Left colon (tissue), 2 donors: ENCODE results near the gene APOBEC3G. TPM values are rescaled to one million over a fixed set of nuclear protein-coding genes. Genes with fewer than 3 reads are reported as not detected.

ENCODE experiments used
- ATAC-seq: fragments of 200-7000 bp; cut with Tn5 transposase; one replicate; pipeline ENCODE4 v1.9.1; 2020; ENCODE audit warnings: mild to moderate bottlenecking, moderate library complexity
- DNase-seq, 2 donors: peaks; one replicate each; pipeline ENCODE4 v3.0.0-alpha.2; 2020
- intact Hi-C, 2 donors: fragments of 100-400 bp; cut with DNase I in 1 of 2; cut with micrococcal nuclease in 1 of 2; formaldehyde crosslinking; loops; one replicate each; pipeline versions ENCODE4 v1.11.2 to v1.14.0; 2022; cut with DNase I, micrococcal nuclease
- total RNA-seq, 2 donors: library from RNA; stranded (reverse); fragmentation: NEBNext Ultra II Directional; extraction: Animal tissue kit (Norgen Biotek cat#: 25700); gene quantifications; one replicate each; pipeline ENCODE4 v1.2.1, GENCODE V29; 2021
- donor health status: DM: no; HTN: no; CAD: no.
- donor health status: DM: yes; HTN: yes; CAD: no.

Gene APOBEC3G
- total RNA-seq, 2 donors from 2014 or later = 3.8 to 7.8 TPM

- intact Hi-C loops = no loop called here
- ATAC-seq = no peak
These were observed 56.8 kb downstream of the APOBEC3G start for GRCh38 chr22:39133871-39134270.

GRCh38 chr22:39134366-39135091 lies 57.5 kb downstream of the APOBEC3G start:
- intact Hi-C loops = no loop called here
- DNase-seq (no peak), ATAC-seq (no peak)

More at GRCh38 chr22:39133871-39134270, 56.8 kb downstream of the APOBEC3G start:
- DNase-seq = no peak

- DNase-seq (no peak), ATAC-seq (peak; percentile 38)
- intact Hi-C loops = no loop called here
These were observed 58.2 kb downstream of the APOBEC3G start for GRCh38 chr22:39135092-39135896.

- no peak for ATAC-seq
- no peak for DNase-seq
- intact Hi-C loops = no loop called here
These were observed 59.2 kb downstream of the APOBEC3G start for GRCh38 chr22:39136317-39136716.

Other genes with a start within 250 kb of the APOBEC3G start
- gene NPTXR, start 233.2 kb upstream of the APOBEC3G start, total RNA-seq = 1 to 10 TPM in 1 of 2 donors, under 1 TPM in 1; 0.46 to 2.5 TPM
- gene CBX6, start 205.1 kb upstream of the APOBEC3G start, total RNA-seq = 10 to 100 TPM in 1 of 2 donors, 1 to 10 TPM in 1; 6.8 to 28.4 TPM
- 1 to 10 TPM; 1.4 to 2.2 TPM for gene APOBEC3A, start 119.7 kb upstream of the APOBEC3G start, total RNA-seq
- 10 to 100 TPM in 1 of 2 donors, 1 to 10 TPM in 1; 8.2 to 34.3 TPM for gene APOBEC3B, start 94.9 kb upstream of the APOBEC3G start, total RNA-seq
- gene APOBEC3C, start 63.0 kb upstream of the APOBEC3G start, total RNA-seq = 10 to 100 TPM; 19.9 to 37.7 TPM
- 1 to 10 TPM; 3.6 to 7.2 TPM for gene APOBEC3D, start 56.1 kb upstream of the APOBEC3G start, total RNA-seq
- 1 to 10 TPM; 6.3 to 6.6 TPM for gene APOBEC3F, start 36.4 kb upstream of the APOBEC3G start, total RNA-seq
- gene APOBEC3H, start 20.0 kb downstream of the APOBEC3G start, total RNA-seq = not detected
- gene CBX7, start 75.4 kb downstream of the APOBEC3G start, total RNA-seq = 10 to 100 TPM; 18.6 to 33.4 TPM
- 1 to 10 TPM; 2.7 to 5.3 TPM for gene PDGFB, start 167.7 kb downstream of the APOBEC3G start, total RNA-seq
- 1,000 to 10,000 TPM; 1,637 to 1,665 TPM for gene RPL3, start 242.3 kb downstream of the APOBEC3G start, total RNA-seq